GM21381 (cell line): ENCODE results near the gene NCKAP5.

ENCODE experiments used
- ATAC-seq: cut with Tn5 transposase; IDR thresholded peaks from one replicate; pipeline ENCODE4 v1.9.1; 2021; ENCODE audit warnings: mild to moderate bottlenecking, moderate library complexity; ENCODE audit not compliant: unreplicated experiment

Gene NCKAP5

GRCh38 chr2:132751836-132752235 lies 816.4 kb downstream of the NCKAP5 start:
- ATAC-seq, result no peak

DNA sequence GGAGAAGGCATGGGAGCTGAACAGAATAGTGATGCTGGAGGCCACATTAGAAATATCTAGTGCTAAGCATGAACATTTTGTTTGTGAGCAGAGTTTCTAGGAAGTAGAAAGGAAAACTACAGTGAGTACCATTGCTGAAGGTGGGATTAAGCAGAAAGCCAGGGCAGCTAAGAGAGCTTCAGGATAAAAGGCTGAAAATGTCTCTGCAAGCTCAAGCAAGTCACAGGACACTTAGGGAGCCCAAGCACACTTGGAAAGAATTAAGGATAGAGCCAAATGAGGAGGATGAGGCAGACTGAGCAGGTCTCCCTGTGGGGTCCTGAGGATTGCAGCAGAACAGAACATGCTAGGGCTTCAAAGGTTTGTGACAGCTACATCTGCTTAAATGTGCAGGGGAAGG lies 817.7 kb downstream of the NCKAP5 start:
- no peak for ATAC-seq

DNA sequence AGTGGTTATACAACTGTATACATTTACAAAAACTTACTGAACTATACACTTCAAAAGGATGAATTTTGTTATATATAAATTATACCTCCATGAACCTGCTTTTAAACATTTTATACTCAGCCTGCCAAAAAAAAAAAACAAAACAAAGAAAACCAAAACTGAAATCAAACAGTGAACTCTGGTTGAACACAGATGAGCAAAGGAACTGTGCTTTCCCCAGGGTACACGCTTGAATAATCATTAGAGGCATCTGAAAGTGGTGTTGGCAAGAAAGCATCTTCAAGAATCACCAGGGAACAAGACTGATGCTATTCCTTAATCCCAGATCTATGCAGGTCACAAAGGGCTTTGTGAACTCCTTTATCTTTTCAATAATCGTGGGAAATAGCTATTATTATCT lies 821.2 kb downstream of the NCKAP5 start:
- no peak for ATAC-seq

- ATAC-seq, result no peak
Measured at GRCh38 chr2:132741754-132742153, 826.5 kb downstream of the NCKAP5 start.

- no peak for ATAC-seq
Measured at GRCh38 chr2:132740081-132740720, 828.1 kb downstream of the NCKAP5 start.

DNA sequence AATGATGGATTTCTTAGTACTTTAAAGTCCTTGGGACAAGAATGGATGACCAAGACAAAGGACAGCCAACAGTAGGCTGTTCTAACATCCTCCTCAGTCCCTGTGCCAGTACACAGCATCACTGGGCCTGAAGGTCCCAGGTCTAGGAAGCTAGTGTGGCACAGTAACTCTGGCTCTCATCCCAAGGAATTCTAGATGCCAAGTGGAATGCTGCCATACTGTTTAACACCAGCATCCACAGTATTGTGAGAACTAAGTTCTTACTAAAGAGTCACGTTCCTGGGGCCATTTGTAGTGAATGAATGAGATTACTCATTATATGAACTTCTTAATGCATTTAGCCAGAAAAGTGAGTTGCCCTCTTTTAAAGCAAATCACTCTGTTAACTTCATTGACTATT lies 830.0 kb downstream of the NCKAP5 start:
- no peak for ATAC-seq

DNA sequence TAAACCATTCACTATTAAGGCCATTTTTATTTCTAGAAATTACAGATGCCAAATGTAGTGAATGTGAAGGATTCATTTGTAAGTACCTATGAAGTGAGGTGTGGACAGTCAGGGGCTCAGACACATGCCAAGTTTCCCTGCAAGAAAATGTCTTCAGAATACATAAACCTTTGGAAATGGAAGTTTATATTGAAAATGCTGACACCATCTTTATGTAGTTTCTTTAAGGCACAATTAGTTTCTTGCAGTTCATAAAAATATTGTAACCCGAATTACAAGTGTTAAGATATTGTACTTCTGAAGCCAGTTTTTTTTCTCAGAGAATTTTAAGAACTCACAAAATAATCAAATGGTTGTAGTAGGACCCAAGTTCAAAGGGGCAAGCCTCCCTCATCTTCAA lies 832.2 kb downstream of the NCKAP5 start:
- ATAC-seq, result no peak

DNA sequence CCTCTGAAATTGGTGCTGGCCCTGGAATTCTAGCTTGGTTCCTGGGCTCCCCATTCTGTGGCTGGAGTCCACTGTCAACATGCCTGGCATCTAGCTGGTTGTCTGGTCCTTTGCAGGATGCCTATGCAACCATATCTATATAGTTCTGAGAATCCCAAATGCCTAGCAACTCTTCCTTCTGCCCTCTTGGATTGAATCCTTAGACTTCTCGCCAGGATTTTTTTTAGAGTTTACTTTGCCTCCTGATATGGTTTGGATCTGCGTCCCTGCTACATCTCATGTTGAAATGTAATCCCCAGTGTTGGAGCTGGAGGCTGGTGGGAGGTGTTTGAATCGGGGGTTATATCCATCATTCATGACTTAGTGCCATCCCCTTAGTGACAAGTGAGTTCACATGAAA lies 833.3 kb downstream of the NCKAP5 start:
- ATAC-seq, result no peak

- no peak for ATAC-seq
Measured at GRCh38 chr2:132733094-132733493, 835.2 kb downstream of the NCKAP5 start.

GRCh38 chr2:132732694-132733093 lies 835.6 kb downstream of the NCKAP5 start:
- no peak for ATAC-seq

- no peak for ATAC-seq
Measured at GRCh38 chr2:132731441-132731840, 836.8 kb downstream of the NCKAP5 start.

DNA sequence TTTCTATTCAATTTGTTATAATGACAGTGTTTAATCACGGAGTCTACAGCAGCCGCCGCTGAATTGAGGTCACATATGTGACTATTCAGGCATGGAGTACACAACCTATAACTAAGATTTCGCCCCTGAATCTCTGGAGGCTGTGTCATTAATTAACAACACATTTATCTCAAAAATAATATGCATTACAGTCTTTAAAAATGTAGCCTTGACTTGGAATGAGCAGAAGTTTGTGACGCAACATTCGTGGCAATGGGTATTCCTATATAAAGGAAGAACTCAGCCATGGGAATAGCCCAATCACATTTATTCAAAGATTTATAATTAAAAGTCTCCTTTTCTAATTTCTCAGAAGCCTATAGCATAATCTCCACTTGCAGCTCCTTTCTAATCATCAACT lies 837.7 kb downstream of the NCKAP5 start:
- no peak for ATAC-seq

GRCh38 chr2:132729522-132729921 lies 838.7 kb downstream of the NCKAP5 start:
- no peak for ATAC-seq

DNA sequence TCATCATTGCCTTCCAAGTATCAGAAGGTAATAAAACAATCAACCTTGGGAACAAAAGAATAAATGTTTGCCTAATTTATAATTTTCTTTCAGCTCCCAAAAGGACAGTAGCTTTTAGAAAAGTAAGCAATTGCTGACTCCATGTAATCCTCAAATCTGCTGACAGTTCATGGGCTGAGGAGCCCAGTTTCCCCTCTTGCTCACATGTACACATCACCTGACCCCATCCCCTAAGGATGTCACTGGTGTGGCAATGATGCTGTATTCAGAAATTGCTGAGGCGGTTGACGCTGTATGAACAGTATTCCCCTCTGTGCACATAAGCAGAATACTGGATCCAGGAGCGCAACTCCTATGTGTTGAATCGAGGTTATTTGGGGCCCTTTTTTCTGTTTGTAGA lies 842.1 kb downstream of the NCKAP5 start:
- no peak for ATAC-seq

GRCh38 chr2:132725748-132726147 lies 842.5 kb downstream of the NCKAP5 start:
- no peak for ATAC-seq

DNA sequence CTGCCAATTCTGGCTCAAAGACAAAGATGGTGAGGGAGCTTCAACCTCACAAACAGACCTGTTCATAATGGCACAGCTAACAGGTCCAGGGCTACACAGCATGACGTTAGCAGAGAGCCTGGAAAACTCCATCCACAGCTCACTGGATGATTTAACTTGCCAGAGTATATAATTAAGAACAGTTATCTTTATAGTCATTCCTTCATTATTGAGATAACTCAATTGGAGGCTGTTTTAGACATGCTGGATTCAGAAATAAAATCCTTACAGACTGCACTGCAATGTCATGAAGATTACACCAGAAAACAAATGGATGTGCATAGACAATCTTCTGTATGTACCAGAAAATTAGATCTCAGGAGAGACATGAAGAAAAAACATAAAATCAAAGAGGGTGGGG lies 843.1 kb downstream of the NCKAP5 start:
- ATAC-seq, result no peak

GRCh38 chr2:132721938-132722337 lies 846.3 kb downstream of the NCKAP5 start:
- no peak for ATAC-seq

DNA sequence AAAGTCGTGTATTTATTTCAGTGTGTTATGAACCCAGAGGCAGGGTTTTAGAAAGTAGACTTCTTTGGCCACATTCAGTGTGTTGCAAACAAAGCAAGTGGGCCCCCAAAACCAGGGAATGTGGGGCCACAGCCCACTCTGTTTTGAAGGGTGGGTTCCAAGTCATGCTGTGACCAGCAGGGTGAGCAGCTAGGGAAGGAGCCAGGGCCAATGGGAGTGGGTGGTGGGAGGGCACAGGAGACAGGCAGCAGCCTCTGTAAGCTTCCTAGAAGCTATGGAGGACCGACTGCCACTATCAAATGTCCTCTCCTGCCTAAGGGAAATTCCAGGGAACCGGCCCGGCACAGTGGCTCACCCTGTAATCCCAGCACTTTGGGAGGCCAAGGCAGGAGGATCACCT lies 847.9 kb downstream of the NCKAP5 start:
- no peak for ATAC-seq

DNA sequence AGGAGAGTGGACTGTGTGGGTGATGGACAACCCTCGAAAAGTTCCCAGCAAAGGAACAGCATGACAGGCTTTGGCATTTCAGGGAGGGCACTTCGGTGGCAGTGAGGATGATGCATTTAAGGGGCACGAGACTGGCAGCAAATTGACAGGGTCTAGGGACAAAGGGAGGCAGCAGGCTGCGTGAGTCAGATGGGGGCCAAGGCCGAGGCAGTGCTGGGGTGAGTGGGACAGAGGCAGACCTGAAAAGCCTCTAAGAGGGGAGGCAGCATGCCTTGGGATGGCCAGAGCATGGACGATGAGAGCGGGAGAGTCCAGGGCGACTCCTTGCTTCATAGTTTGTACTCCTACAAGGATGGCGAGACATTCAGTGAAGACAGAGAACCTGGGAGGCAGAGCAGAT lies 848.8 kb downstream of the NCKAP5 start:
- no peak for ATAC-seq

GRCh38 chr2:132716954-132717353 lies 851.3 kb downstream of the NCKAP5 start:
- ATAC-seq, result no peak

DNA sequence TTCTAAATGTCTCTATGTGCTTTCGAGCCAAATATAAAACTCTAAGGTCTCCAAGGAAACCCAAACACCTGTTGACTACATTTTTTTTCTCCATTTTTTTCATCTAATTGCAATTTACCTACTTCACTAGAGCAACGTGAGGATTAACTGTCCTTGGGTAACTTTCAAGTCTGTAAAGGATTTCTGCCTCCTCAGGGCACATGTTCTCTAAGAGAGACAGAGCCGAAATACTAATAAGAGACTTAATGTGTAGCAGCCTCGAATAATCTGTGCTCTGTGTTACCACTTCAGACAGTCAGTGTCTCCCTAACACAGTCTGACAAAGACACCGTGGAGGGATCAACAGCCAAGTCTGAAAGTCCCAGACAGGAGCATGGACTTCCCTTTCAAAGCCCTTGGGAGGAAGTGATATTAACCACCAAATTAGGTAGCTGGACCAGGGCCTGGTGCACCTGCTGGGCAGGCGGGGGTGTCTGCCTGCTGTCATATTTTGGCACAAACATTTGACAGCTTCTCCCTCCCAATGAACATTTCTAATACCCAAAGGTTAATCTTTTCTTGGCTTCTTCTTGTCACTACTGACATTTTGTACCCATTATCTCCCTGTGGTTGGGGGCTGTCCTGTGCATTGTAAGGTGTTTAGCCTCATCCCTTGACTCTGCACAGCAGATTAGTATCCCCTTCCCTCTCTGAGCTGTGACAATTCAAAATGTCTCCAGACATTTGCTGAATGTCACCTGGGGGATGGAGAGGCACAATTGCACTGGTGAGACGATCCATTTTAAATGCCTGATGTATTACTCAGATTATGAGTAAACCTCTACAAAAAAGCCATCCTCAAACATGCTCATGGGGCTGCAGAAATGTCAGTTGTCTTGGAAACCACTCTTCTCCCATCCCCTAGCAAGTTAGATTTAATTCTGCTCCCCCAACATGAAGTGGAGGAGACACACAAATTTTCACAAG lies 852.6 kb downstream of the NCKAP5 start:
- no peak for ATAC-seq

DNA sequence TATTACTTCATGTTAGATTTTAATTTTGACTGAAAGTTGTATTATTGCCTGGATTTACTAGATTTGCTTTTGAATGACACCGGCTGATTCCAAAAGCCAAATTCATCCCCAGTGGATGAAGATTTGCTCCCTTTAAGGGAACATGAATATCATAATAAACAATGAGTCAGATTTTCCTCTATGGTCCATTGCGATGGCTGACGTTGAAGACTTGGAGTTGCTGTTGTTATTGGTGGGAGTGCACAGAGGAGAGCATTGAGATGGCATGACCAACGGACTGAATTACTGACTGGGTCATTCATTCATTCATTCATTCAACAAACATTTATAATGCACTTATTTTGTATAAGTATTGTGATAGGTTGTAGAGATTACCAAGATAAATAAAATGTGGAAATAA lies 864.9 kb downstream of the NCKAP5 start:
- ATAC-seq, result no peak
